CD4-positive, alpha-beta T cell treated with Interleukin-1 beta for 1 hour (primary cell): ENCODE results near the gene HSF2BP.
A peak's percentile ranks its signal among the peaks of the same experiment; 100 is the strongest.
"Not testable (repeated sequence)": the region's sequence is repeated elsewhere in the genome, so short reads cannot be mapped to it uniquely, and the experiment has no call there.

Experiments
- DNase-seq, 2 donors: peaks; one replicate each; pipeline ENCODE4 v3.0.0-alpha.2; 2020 to 2022

HSF2BP gene

GRCh38 chr21:43659136-43660000 is at the start of gene HSF2BP, which contains the start of gene RRP1B:
Gene HSF2BP, minus strand, starts transcription at chr21:43659488. Its CDS starts 1,392 bp downstream, at chr21:43658096.
Gene RRP1B, plus strand, starts transcription at chr21:43659560. Its CDS starts 105 bp downstream, at chr21:43659665.
- peak; percentile 82 to 85 for DNase-seq

GRCh38 chr21:43708745-43709381 is 49.6 kb upstream of the HSF2BP start:
- DNase-seq = no peak

- no peak for DNase-seq
These were observed 48.2 kb upstream of the HSF2BP start for GRCh38 chr21:43707462-43707861.

DNA sequence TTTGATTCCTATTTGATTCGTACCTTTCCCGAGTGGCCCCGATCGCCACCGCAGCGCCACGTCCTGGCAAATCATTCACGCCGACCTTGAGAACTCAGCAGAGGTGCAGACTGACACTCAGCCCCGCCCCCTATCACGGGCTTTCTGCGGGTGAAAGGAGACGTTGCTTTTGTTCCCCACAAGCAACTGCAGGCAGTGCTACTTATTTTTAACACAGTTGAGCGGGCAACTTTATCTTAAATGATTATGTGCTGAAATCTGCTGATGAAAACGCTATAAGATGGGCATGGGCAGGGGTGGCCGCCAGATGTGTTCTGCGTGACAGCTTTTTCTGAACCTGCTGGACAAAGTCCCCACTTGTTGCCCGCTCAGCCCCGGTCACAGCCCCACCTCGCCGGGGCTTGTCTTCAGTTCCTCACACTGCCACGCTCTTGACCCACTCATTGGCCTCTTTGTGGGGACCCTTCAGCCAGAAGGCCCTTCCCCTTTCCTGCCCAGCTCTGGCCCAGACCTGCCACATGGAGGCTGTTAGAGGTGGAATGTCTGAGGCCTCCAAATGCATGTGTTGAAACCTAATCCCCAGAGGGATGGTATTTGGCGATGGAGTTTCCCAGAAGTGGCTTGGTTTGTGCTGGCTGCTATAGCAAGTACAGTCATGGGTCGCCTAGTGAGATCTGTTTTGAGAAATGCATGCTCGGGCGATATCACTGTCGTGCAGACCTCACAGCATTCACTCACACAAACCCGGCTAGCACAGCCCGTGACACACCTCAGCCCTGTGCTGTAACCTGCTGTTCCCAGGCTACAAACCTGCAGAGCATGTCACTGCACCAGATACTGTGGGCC is 44.0 kb upstream of the HSF2BP start:
- peak; percentile 21 to 27 for DNase-seq

DNA sequence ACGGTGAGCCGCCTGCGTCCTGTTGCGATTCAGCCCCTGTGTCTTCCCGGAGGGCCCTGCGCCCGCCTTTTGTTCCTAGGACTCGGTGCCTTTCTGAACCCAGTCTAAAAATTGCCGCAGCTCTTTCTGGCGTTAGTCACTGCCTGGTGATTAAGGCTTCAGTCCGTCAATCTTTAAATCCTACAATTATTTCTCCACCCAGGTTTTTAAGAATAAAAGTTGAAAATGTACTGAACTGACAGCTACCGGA is 43.4 kb upstream of the HSF2BP start:
- DNase-seq = no peak

DNA sequence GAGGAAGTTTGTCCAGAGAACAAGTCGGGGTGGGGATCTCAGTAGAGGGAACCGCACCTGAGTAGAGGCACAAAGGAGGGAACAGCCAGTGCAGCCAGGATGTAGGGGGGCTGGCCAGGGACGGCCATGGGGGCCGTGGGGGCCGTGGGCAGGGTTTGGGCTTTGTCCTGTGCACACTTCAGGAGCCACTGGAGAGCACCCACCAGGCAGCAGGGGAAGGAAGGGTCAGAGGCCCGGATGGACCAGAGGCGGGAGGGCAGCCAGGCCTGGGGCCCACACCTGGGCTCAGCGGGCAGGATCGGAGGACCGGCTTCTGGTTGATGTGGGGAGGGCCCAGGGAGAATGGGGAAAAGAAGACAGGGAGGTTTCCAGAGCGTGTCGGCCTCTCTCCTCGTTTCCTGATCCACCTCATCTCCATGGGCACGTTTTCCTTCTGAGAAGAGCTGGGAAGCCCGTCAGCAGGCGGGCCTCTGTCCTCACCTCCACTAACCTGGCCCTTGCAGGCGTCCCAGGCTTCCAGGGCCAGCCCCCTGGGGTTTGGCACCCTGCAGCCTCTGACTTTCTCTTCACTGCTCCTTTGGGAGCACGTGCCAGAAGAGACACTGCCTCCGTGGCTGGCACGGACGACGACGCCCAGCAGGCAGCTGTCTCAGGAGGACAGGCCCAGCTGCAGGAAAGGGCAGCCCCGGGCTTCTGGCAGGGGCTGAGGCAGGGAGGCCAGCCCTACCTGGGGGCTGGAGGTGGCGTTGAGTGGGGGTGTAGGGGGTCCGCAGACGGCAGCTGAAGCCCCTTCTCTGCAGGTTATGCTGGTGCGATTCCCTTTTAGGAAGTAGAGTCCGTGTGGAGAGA is 42.9 kb upstream of the HSF2BP start:
- no peak for DNase-seq

GRCh38 chr21:43699933-43700599 is 40.8 kb upstream of the HSF2BP start:
- DNase-seq = no peak

DNA sequence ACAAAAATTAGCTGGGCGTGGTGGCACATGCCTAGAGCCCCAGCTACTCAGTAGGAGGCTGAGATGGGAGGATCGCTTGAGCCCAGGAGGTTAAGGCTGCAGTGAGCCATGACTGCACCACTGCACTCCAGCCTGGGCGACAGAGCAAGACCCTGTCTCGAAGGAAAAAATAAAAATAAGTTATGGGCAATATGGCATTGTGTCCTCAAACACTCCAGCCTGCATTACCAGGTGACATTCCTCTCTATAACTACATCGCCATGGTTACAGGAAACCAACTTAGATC is 40.1 kb upstream of the HSF2BP start:
- DNase-seq = not testable (repeated sequence)

GRCh38 chr21:43697758-43698643 is 38.7 kb upstream of the HSF2BP start:
- DNase-seq = no peak

DNA sequence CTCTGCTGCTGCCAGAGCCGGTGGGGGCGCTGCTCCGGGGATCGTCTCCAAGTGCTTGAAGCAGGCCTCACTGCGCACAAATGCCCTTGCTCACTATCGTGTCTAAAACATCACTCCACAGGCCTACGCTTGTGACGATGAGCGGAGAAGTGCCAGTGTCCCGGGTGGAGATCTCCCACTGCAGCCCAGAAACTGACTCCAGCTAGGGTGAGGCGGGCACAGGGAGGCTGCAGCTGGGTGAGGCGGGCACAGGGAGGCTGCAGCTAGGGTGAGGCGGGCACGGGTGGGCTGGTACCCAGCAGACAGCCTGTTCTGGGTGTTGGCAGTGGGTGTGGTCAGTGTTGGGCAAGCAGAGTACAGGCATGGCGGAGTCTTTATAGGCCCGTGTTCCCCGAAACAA is 36.9 kb upstream of the HSF2BP start:
- no peak for DNase-seq

GRCh38 chr21:43694437-43695079 is 35.3 kb upstream of the HSF2BP start:
- DNase-seq = no peak

DNA sequence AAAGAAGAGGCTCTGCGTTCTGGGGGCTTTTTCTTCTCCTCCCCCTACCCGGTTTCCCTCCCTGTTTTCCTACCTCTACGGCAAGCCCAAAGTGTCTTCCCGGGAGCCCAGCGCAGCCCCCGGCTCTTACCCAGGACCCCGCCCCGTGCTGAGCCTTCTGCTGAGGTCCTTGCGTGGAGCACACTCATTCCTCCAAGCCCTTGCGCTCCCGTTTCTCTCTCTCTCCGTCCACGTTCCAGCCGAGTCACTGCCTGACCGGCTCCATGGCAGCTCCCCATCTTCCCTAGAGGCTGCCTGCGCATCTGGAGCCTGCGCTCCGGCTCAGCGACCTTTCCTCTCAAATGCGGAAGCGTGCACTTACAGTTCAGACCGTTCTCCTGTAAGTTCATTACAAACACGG is 34.7 kb upstream of the HSF2BP start:
- no peak for DNase-seq

- no peak for DNase-seq
These were observed 33.7 kb upstream of the HSF2BP start for GRCh38 chr21:43692949-43693348.

- DNase-seq = no peak
These were observed 32.5 kb upstream of the HSF2BP start for GRCh38 chr21:43691801-43692200.

DNA sequence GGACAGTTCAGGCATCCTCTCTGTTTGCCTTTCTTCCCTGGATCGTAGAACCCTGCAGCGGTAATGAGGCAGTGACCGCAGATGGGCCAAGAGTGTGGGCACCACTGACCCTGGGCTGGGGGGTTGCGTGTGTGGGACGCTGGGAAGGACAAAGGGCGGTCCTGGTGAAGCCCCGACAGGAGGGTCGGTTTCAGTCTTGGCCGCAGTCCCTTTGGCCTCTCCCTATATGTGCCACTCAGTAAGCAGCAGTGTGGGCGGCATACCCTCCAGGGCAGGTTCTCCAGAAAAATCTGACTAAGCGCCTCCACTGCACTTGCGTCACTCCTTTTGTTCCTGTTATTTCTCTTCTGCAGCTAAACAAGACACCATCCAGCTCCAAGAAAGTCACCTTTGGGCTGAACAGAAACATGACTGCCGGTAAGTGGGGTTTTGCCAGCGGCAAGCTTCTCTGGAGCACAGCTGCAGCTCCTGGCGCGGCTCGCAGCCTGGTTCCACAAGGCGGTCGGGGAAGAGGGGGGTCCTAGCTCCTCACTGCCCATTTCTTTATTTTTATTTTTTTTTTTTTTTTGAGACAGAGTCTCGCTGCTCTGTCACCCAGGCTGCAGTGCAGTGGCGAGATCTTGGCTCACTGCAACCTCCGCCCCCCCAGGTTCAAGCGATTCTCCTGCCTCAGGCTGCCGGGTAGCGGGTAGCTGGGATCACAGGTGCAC is 32.0 kb upstream of the HSF2BP start:
- no peak for DNase-seq

DNA sequence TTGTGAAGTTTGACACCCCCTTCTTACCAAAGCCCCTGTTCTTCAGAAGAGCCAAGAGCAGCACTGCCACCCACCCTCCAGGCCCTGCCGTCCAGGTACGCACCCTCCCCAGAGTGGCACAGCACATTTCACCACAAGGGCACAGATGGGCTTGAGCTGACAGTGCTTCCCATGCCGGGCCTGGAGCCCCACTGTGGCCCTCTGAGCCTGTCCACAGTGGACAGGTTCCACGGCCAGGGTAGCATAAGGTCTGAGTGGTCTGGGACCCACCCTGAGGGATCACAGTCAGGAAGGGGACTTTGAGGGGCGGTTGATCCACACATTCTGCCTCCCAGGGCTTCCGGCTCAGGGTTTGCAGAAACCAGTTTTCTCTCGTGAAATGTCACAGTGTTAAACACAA is 31.1 kb upstream of the HSF2BP start:
- DNase-seq = no peak

- DNase-seq = no peak
These were observed 30.5 kb upstream of the HSF2BP start for GRCh38 chr21:43689556-43690337.

DNA sequence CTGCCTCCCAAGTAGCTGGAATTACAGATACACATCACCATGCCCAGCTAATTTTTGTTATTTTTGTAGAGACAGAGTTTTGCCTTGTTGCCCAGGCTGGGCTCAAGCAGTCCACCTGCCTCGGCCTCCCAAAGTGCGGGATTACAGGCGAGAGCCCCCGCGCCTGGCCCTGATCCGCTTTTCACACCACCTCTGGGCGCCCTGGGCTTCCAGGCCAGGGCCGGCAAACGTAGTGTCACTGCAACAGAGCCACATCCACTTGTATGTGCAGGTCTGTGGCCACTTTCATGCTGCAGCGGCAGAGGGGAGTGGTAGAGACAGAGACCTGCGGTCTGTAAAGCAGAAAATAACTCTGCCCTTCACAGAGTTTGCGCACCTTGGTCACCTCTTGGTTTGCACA is 29.6 kb upstream of the HSF2BP start:
- no peak for DNase-seq
